ENCODE results near the gene INPP5E. TPM values are rescaled to one million over a fixed set of nuclear protein-coding genes. Genes with fewer than 3 reads are reported as not detected.

Gene INPP5E
- total and polyA plus RNA-seq, 2 experiments from 2014 or later: 5.8 to 13.4 TPM

- TF ChIP-seq ZNF114 (CRISPR knock-in tag; IDR thresholded peaks at IDR 0.05): no peak
- TF ChIP-seq CREB1 (CRISPR knock-in tag; IDR thresholded peaks at IDR 0.05; ENCODE audit: low read depth): no peak
- no peak for TF ChIP-seq ZNF331 (CRISPR knock-in tag; IDR thresholded peaks at IDR 0.05; ENCODE audit: low read depth)
- TF ChIP-seq NANOG (IDR thresholded peaks at IDR 0.05; ENCODE audit: borderline replicate concordance): no peak
- TF ChIP-seq STAT1 (IDR thresholded peaks at IDR 0.05; ENCODE audit: unreplicated experiment): no peak
Measured at GRCh38 chr9:136424750-136425362, 14.8 kb downstream of the INPP5E start (continued).

DNA sequence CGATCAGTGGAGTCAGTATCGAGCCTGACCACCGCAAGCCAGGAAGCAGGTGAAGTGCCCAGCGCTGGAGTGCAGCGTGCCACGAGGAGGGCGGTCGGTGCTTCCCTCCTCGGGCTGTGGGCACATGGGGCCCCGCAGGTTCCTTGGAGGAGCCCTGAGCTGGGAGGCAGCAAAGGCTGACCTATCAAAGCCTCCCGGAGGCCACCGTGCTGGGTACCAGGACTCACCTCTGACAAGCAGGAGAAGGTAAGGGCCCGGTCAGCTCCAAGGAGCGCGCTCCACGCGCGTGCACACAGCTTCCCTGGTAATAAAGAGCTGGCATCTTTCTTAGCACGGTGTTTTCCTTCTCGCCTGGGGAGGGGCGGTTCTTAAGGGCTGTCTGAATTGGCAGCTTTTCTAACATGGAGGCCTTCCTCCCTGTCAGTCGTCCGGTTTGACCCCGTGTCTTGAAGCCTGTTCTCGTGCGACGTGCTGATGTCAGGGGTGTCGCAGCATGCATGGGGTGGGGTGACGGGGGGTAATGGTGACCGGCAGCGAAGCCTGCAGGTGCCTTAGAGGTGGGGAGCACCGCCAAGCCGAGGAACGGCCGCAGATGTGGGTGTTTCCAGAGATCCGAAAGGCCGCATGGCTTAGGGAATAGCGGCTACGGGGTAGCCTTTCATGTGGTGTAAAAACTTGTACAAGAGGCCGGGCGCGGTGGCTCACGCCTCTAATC is 16.1 kb downstream of the INPP5E start:
- no peak overlapping the region for H3K4me3 Mint-ChIP-seq
- Histone ChIP-seq H3K4me2 (no peak overlapping the region), H3K27me3 (ENCODE audit: insufficient read depth) (no peaks in the 10 kb centered on the region), H3K79me2 (replicated peaks; ENCODE audit: insufficient read depth) (no peaks in the 10 kb centered on the region), H3K36me3 (ENCODE audit: insufficient read depth) (peaks cover 3% of the 10 kb centered on the region; the same call in 1 of the 2 replicates), H3K27ac (ENCODE audit: low read depth) (no peak overlapping the region), H2AFZ (no peak overlapping the region), H3F3A (replicated peaks; ENCODE audit: low read depth) (0 out of 2 replicates have a peak, but pooled peaks cover 4% of the 10 kb centered on the region), H3K4me1 (ENCODE audit: insufficient read depth) (no peaks in the 10 kb centered on the region), H3K9me2 (ENCODE audit: insufficient read depth) (no peaks in the 10 kb centered on the region), H4K20me1 (replicated peaks; ENCODE audit: insufficient read depth) (peaks cover 4% of the 10 kb centered on the region; the same call in 1 of the 2 replicates), H3K4me3 (no peak overlapping the region)
- no peak for DNase-seq (ENCODE audit: low spot score)
- H3K9me3 Mint-ChIP-seq: no peaks in the 10 kb centered on the region
- no peak for ATAC-seq
- TF ChIP-seq EZH2 (IDR thresholded peaks at IDR 0.05; ENCODE audit: low read depth, unreplicated experiment) (no peak), JUNB (IDR thresholded peaks at IDR 0.05; ENCODE audit: unreplicated experiment) (no peak), REST (IDR thresholded peaks at IDR 0.05; ENCODE audit: unreplicated experiment) (no peak), STAT1 (IDR thresholded peaks at IDR 0.05; ENCODE audit: unreplicated experiment) (no peak), NANOG (IDR thresholded peaks at IDR 0.05; ENCODE audit: borderline replicate concordance) (no peak), CREB1 (CRISPR knock-in tag; IDR thresholded peaks at IDR 0.05; ENCODE audit: low read depth) (no peak), ZNF331 (CRISPR knock-in tag; IDR thresholded peaks at IDR 0.05; ENCODE audit: low read depth) (no peak), EZH2phosphoT487 (IDR thresholded peaks at IDR 0.05; ENCODE audit: unreplicated experiment) (no peak), ZNF114 (CRISPR knock-in tag; IDR thresholded peaks at IDR 0.05) (no peak), POLR2AphosphoS5 (IDR thresholded peaks at IDR 0.05; ENCODE audit: low read depth) (no peak)
- TF ChIP-seq, protein P1, sequence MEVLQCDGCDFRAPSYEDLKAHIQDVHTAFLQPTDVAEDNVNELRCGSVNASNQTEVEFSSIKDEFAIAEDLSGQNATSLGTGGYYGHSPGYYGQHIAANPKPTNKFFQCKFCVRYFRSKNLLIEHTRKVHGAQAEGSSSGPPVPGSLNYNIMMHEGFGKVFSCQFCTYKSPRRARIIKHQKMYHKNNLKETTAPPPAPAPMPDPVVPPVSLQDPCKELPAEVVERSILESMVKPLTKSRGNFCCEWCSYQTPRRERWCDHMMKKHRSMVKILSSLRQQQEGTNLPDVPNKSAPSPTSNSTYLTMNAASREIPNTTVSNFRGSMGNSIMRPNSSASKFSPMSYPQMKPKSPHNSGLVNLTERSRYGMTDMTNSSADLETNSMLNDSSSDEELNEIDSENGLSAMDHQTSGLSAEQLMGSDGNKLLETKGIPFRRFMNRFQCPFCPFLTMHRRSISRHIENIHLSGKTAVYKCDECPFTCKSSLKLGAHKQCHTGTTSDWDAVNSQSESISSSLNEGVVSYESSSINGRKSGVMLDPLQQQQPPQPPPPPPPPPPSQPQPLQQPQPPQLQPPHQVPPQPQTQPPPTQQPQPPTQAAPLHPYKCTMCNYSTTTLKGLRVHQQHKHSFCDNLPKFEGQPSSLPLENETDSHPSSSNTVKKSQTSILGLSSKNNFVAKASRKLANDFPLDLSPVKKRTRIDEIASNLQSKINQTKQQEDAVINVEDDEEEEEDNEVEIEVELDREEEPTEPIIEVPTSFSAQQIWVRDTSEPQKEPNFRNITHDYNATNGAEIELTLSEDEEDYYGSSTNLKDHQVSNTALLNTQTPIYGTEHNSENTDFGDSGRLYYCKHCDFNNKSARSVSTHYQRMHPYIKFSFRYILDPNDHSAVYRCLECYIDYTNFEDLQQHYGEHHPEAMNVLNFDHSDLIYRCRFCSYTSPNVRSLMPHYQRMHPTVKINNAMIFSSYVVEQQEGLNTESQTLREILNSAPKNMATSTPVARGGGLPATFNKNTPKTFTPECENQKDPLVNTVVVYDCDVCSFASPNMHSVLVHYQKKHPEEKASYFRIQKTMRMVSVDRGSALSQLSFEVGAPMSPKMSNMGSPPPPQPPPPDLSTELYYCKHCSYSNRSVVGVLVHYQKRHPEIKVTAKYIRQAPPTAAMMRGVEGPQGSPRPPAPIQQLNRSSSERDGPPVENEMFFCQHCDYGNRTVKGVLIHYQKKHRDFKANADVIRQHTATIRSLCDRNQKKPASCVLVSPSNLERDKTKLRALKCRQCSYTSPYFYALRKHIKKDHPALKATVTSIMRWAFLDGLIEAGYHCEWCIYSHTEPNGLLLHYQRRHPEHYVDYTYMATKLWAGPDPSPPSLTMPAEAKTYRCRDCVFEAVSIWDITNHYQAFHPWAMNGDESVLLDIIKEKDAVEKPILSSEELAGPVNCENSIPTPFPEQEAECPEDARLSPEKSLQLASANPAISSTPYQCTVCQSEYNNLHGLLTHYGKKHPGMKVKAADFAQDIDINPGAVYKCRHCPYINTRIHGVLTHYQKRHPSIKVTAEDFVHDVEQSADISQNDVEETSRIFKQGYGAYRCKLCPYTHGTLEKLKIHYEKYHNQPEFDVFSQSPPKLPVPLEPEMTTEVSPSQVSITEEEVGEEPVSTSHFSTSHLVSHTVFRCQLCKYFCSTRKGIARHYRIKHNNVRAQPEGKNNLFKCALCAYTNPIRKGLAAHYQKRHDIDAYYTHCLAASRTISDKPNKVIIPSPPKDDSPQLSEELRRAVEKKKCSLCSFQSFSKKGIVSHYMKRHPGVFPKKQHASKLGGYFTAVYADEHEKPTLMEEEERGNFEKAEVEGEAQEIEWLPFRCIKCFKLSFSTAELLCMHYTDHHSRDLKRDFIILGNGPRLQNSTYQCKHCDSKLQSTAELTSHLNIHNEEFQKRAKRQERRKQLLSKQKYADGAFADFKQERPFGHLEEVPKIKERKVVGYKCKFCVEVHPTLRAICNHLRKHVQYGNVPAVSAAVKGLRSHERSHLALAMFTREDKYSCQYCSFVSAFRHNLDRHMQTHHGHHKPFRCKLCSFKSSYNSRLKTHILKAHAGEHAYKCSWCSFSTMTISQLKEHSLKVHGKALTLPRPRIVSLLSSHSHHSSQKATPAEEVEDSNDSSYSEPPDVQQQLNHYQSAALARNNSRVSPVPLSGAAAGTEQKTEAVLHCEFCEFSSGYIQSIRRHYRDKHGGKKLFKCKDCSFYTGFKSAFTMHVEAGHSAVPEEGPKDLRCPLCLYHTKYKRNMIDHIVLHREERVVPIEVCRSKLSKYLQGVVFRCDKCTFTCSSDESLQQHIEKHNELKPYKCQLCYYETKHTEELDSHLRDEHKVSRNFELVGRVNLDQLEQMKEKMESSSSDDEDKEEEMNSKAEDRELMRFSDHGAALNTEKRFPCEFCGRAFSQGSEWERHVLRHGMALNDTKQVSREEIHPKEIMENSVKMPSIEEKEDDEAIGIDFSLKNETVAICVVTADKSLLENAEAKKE (CRISPR knock-in tag; IDR thresholded peaks at IDR 0.05): no peak
- TF ChIP-seq, protein P2, sequence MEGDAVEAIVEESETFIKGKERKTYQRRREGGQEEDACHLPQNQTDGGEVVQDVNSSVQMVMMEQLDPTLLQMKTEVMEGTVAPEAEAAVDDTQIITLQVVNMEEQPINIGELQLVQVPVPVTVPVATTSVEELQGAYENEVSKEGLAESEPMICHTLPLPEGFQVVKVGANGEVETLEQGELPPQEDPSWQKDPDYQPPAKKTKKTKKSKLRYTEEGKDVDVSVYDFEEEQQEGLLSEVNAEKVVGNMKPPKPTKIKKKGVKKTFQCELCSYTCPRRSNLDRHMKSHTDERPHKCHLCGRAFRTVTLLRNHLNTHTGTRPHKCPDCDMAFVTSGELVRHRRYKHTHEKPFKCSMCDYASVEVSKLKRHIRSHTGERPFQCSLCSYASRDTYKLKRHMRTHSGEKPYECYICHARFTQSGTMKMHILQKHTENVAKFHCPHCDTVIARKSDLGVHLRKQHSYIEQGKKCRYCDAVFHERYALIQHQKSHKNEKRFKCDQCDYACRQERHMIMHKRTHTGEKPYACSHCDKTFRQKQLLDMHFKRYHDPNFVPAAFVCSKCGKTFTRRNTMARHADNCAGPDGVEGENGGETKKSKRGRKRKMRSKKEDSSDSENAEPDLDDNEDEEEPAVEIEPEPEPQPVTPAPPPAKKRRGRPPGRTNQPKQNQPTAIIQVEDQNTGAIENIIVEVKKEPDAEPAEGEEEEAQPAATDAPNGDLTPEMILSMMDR (conservative IDR thresholded peaks at IDR 0.05; ENCODE audit: low read depth in 2 of 2): no peak
- no peaks in the 10 kb centered on the region for H3K4me1 Mint-ChIP-seq
- H3K27ac Mint-ChIP-seq: no peak overlapping the region
- H3K36me3 Mint-ChIP-seq (ENCODE audit: low read depth): peaks cover 63% of the 10 kb centered on the region
- H3K27me3 Mint-ChIP-seq (ENCODE audit: insufficient read depth, low read depth, poor library complexity): peaks cover 5% of the 10 kb centered on the region
